HEK293 (cell line): ENCODE results near the gene PACS1.
A peak's percentile ranks its signal among the peaks of the same experiment; 100 is the strongest.

Experiments
- CTCF ChIA-PET: fragments of 350-600 bp; formaldehyde crosslinking; extraction: SDS; loops from one replicate; lab custom pipeline; 2021; ENCODE audit warnings: antibody characterized with exemption; lab: Yijun Ruan, JAX
- POLR2A ChIA-PET: fragments of 300-600 bp; formaldehyde crosslinking; extraction: SDS; loops from one replicate; lab custom pipeline; 2020; ENCODE audit warnings: antibody characterized with exemption, inconsistent platforms; lab: Yijun Ruan, JAX
- H3K27ac ChIP-seq: fragments of 200-500 bp; sonication (Bioruptor generic); 2 replicates; pipeline ENCODE4 v1.5.1; 2014; ENCODE audit warnings: low read depth, low read length, control low read depth, inconsistent platforms; ENCODE audit errors: extremely low read depth
- H3K36me3 ChIP-seq, 2 experiments: fragments of 200-500 bp in 1 of 2; sonication (Bioruptor generic) in 1 of 2; 1 replicate in 1 of 2; 2 replicates in 1 of 2; pipeline ENCODE4 v1.5.1; 2014 to 2017; ENCODE audit warnings: inconsistent platforms in 2 of 2, low read length in 2 of 2; ENCODE audit not compliant: control insufficient read depth in 2 of 2, insufficient read depth in 1 of 2
- H3K4me1 ChIP-seq: fragments of 200-500 bp; sonication (Bioruptor generic); 2 replicates; pipeline ENCODE4 v1.5.1; 2014; ENCODE audit warnings: mild to moderate bottlenecking, low read length, inconsistent platforms; ENCODE audit not compliant: control insufficient read depth, insufficient read depth
- H3K4me3 ChIP-seq: 2 replicates; pipeline ENCODE4 v1.5.1; 2011; ENCODE audit warnings: low read depth, mild to moderate bottlenecking, control low read depth, low read length, moderate library complexity
- H3K9me3 ChIP-seq: fragments of 200-500 bp; sonication (Bioruptor generic); 2 replicates; pipeline ENCODE4 v1.5.1; 2014; ENCODE audit warnings: low read depth, low read length, inconsistent platforms; ENCODE audit not compliant: control insufficient read depth, insufficient read depth
- BCL11B ChIP-seq: fragments of 450-650 bp; formaldehyde crosslinking; IDR thresholded peaks from 2 replicates; pipeline ENCODE4 v1.5.1; 2016; ENCODE audit warnings: low read depth, missing biosample characterization, missing genetic modification characterization
- HIC1 ChIP-seq: fragments of 450-650 bp; formaldehyde crosslinking; IDR thresholded peaks from 2 replicates; pipeline ENCODE4 v1.5.1; 2016; ENCODE audit warnings: missing biosample characterization, missing genetic modification characterization
- KLF1 ChIP-seq: fragments of 450-650 bp; formaldehyde crosslinking; IDR thresholded peaks from 2 replicates; pipeline ENCODE4 v1.5.1; 2016; ENCODE audit warnings: missing biosample characterization, missing genetic modification characterization
- MEIS1 ChIP-seq: sonication (generic); formaldehyde crosslinking; IDR thresholded peaks from 2 replicates; pipeline ENCODE4 v1.8.1; 2022; ENCODE audit warnings: missing genetic modification reagents, mild to moderate bottlenecking, borderline replicate concordance
- MZF1 ChIP-seq: fragments of 450-650 bp; formaldehyde crosslinking; IDR thresholded peaks from 2 replicates; pipeline ENCODE4 v1.5.1; 2017; ENCODE audit warnings: missing biosample characterization, missing genetic modification characterization, borderline replicate concordance
- PRDM1 ChIP-seq: fragments of 450-650 bp; formaldehyde crosslinking; IDR thresholded peaks from 2 replicates; pipeline ENCODE4; 2016; ENCODE audit warnings: missing biosample characterization, missing genetic modification characterization
- ZBTB10 ChIP-seq: fragments of 450-650 bp; formaldehyde crosslinking; IDR thresholded peaks from 2 replicates; pipeline ENCODE4 v1.5.1; 2016; ENCODE audit warnings: missing biosample characterization, missing genetic modification characterization
- ZBTB17 ChIP-seq: fragments of 450-650 bp; formaldehyde crosslinking; IDR thresholded peaks from 2 replicates; pipeline ENCODE4 v1.5.1; 2016; ENCODE audit warnings: missing biosample characterization, missing genetic modification characterization
- ZBTB21 ChIP-seq: fragments of 450-650 bp; formaldehyde crosslinking; IDR thresholded peaks from 2 replicates; pipeline ENCODE4 v1.5.1; 2017; ENCODE audit warnings: missing biosample characterization, missing genetic modification characterization
- ZBTB8A ChIP-seq: fragments of 450-650 bp; formaldehyde crosslinking; IDR thresholded peaks from 2 replicates; pipeline ENCODE4 v1.5.1; 2016; ENCODE audit warnings: missing biosample characterization, missing genetic modification characterization
- ZNF146 ChIP-seq: fragments of 450-650 bp; formaldehyde crosslinking; IDR thresholded peaks from 2 replicates; pipeline ENCODE4 v1.5.1; 2016; ENCODE audit warnings: missing biosample characterization, missing genetic modification characterization
- ZNF18 ChIP-seq: fragments of 450-650 bp; formaldehyde crosslinking; IDR thresholded peaks from 2 replicates; pipeline ENCODE4 v1.5.1; 2016; ENCODE audit warnings: missing biosample characterization, missing genetic modification characterization
- ZNF518A ChIP-seq: fragments of 450-650 bp; formaldehyde crosslinking; conservative IDR thresholded peaks from 2 replicates; pipeline ENCODE4 v1.5.1; 2016; ENCODE audit warnings: low read depth, missing biosample characterization, missing genetic modification characterization
- ZNF707 ChIP-seq: fragments of 450-650 bp; formaldehyde crosslinking; IDR thresholded peaks from 2 replicates; pipeline ENCODE4 v1.5.1; 2016; ENCODE audit warnings: missing biosample characterization, missing genetic modification characterization
- ZNF837 ChIP-seq: fragments of 450-650 bp; formaldehyde crosslinking; IDR thresholded peaks from 2 replicates; pipeline ENCODE4 v1.5.1; 2016; ENCODE audit warnings: missing biosample characterization, missing genetic modification characterization
- ZSCAN30 ChIP-seq: fragments of 450-650 bp; IDR thresholded peaks from 2 replicates; pipeline ENCODE4 v1.5.1; 2018; ENCODE audit warnings: missing biosample characterization, mild to moderate bottlenecking, missing genetic modification characterization, moderate library complexity

The PACS1 gene

GRCh38 chr11:66119348-66120133 is 49.5 kb downstream of the PACS1 start (continued):
- TF ChIP-seq ZNF18 (tag by site-specific recombination) (no peak), ZNF146 (tag by site-specific recombination) (no peak), MZF1 (no peak), ZBTB10 (no peak), ZSCAN30 (tag by site-specific recombination) (no peak), MEIS1 (CRISPR knock-in tag) (no peak), ZBTB21 (tag by site-specific recombination) (peak; percentile 66), KLF1 (tag by site-specific recombination) (no peak), ZBTB8A (tag by site-specific recombination) (no peak), ZNF837 (no peak), ZBTB17 (tag by site-specific recombination) (0 out of 2 replicates have a peak, but pooled peaks have one; percentile 39), ZNF707 (no peak), ZNF518A (no peak), HIC1 (tag by site-specific recombination) (peak; percentile 49; the same call in 1 of the 2 replicates)

- Histone ChIP-seq H3K36me3 (no peaks in the 10 kb centered on the region), H3K27ac (no peak overlapping the region), H3K4me1 (0 out of 2 replicates have a peak, but pooled peaks cover 6% of the 10 kb centered on the region), H3K9me3 (no peaks in the 10 kb centered on the region), H3K4me3 (no peak overlapping the region)
- CTCF ChIA-PET: interaction anchor here (0.6 to 1.9 kb wide), 5 partner anchors 45 to 190 kb away, joined by 3 to 7 read pairs (median 3); no protein-coding TSS in a partner anchor
- POLR2A ChIA-PET: no interaction called here
- TF ChIP-seq BCL11B (tag by site-specific recombination) (no peak), PRDM1 (tag by site-specific recombination) (0 out of 2 replicates have a peak, but pooled peaks have one; percentile 34)
Measured at GRCh38 chr11:66121466-66121865, 51.4 kb downstream of the PACS1 start.
